Mammary epithelial cell (primary cell): Measurements from ENCODE around the gene B3GNT3.

Experiments
- CTCF ChIP-seq, 2 donors: IDR thresholded peaks in 1 of 2; conservative IDR thresholded peaks in 1 of 2; 2 replicates each; pipeline ENCODE4 v1.5.1; 2011 to 2012; ENCODE audit warnings: inconsistent platforms in 2 of 2, low read length in 2 of 2, mild to moderate bottlenecking in 2 of 2, control low read depth in 1 of 2, low read depth in 1 of 2; ENCODE audit not compliant: insufficient read depth in 1 of 2; ENCODE audit errors: extremely low read depth in 1 of 2
- EZH2 ChIP-seq: IDR thresholded peaks from 2 replicates; pipeline ENCODE4 v1.6.1; 2012; ENCODE audit warnings: low read length, inconsistent platforms, borderline replicate concordance

GRCh38 chr19:17775991-17776803 lies 18.7 kb upstream of the B3GNT3 start:
- TF ChIP-seq CTCF (conservative IDR thresholded peaks at IDR 0.05 in 1 of 2, IDR thresholded peaks at IDR 0.05 in 1 of 2; ENCODE audit: extremely low read depth in 1 of 2, insufficient read depth in 1 of 2, low read depth in 1 of 2, low read length in 2 of 2), result no peak
- no peak for TF ChIP-seq EZH2
